HepG2 (cell line): ENCODE data around the gene NPHS1. TPM values are rescaled to one million over a fixed set of nuclear protein-coding genes. Genes with fewer than 3 reads are reported as not detected.

ENCODE experiments used
- ATAC-seq: fragments of 200-7000 bp; cut with Tn5 transposase; 3 replicates; pipeline ENCODE4 v1.9.1; 2020; ENCODE audit warnings: mild to moderate bottlenecking, moderate library complexity
- BruUV-seq: library from RNA; stranded (reverse); fragments of 400-500 nt; replicated peaks from 2 replicates; lab custom pipeline; 2021; lab: Mats Ljungman, UMichigan
- CTCF ChIA-PET: fragments of 300-600 bp; formaldehyde crosslinking; extraction: SDS; loops from one replicate; lab custom pipeline; 2021; ENCODE audit warnings: low total read pairs, inconsistent platforms, low intra/inter-chr PET ratio; lab: Yijun Ruan, JAX
- POLR2A ChIA-PET: fragments of 350-600 bp; sonication (Branson Sonifier 250); formaldehyde crosslinking; loops from one replicate; lab custom pipeline; 2020; ENCODE audit warnings: antibody characterized with exemption, inconsistent platforms; lab: Yijun Ruan, JAX
- DNase-seq: peaks from one replicate; pipeline ENCODE4 v3.0.0-alpha.2; 2015; ENCODE audit warnings: low spot score
- FAIRE-seq: peaks from 3 replicates; lab custom pipeline; 2011; peaks lifted over from hg19 to GRCh38; lab: Jason Lieb, UNC
- H2AFZ ChIP-seq: one replicate; pipeline ENCODE4 v1.6.1; 2011; ENCODE audit warnings: low read length, inconsistent platforms
- H3K27ac ChIP-seq: fragments of 300-600 bp; 3 replicates; pipeline ENCODE4 v1.8.0; 2011; ENCODE audit warnings: mixed run types, mild to moderate bottlenecking, mixed read lengths, low read length, inconsistent platforms; ENCODE audit not compliant: insufficient read depth; ENCODE audit errors: extremely low read length
- H3K27me3 ChIP-seq, 2 experiments: fragments of 200-600 bp in 1 of 2; 2 replicates in 1 of 2; 3 replicates in 1 of 2; pipeline versions ENCODE4 v1.6.0 to v1.8.0; 2011; ENCODE audit warnings: low read length in 2 of 2, mild to moderate bottlenecking in 2 of 2, moderate library complexity in 2 of 2, inconsistent platforms in 1 of 2; ENCODE audit not compliant: insufficient read depth in 2 of 2, control insufficient read depth in 1 of 2
- H3K36me3 ChIP-seq, 2 experiments: fragments of 200-600 bp in 1 of 2; replicated peaks in 1 of 2; 2 replicates in 1 of 2; 3 replicates in 1 of 2; pipeline versions ENCODE4 v1.5.1 to v1.8.0; 2011; ENCODE audit warnings: low read length in 2 of 2, inconsistent platforms in 1 of 2; ENCODE audit not compliant: insufficient read depth in 2 of 2, control insufficient read depth in 1 of 2
- H3K4me1 ChIP-seq: 2 replicates; pipeline ENCODE4 v1.5.1; 2012; ENCODE audit warnings: low read length, inconsistent platforms; ENCODE audit not compliant: insufficient read depth
- H3K4me2 ChIP-seq: 2 replicates; pipeline ENCODE4 v1.6.0; 2011; ENCODE audit warnings: low read depth, low read length, inconsistent platforms
- H3K4me3 ChIP-seq, 3 experiments: fragments of 200-600 bp in 1 of 3; sonication (generic), shearing (Covaris generic) in 1 of 3; replicated peaks in 1 of 3; 2 replicates each; pipeline ENCODE4 v1.5.1; 2011 to 2016; ENCODE audit warnings: low read length in 3 of 3, inconsistent platforms in 2 of 3, low read depth in 2 of 3, mild to moderate bottlenecking in 2 of 3, control low read depth in 1 of 3, mixed read lengths in 1 of 3; ENCODE audit not compliant: insufficient read depth in 1 of 3
- H3K79me2 ChIP-seq: one replicate; pipeline ENCODE4 v1.6.1; 2011; ENCODE audit warnings: low read length, inconsistent platforms; ENCODE audit not compliant: insufficient read depth
- H3K9ac ChIP-seq: 2 replicates; pipeline ENCODE4 v1.6.0; 2011; ENCODE audit warnings: mild to moderate bottlenecking, low read depth, low read length, inconsistent platforms; ENCODE audit not compliant: insufficient read depth
- H3K9me3 ChIP-seq: 2 replicates; pipeline ENCODE4 v1.5.1; 2012; ENCODE audit warnings: mild to moderate bottlenecking, low read length
- H4K20me1 ChIP-seq: 2 replicates; pipeline ENCODE4 v1.6.0; 2011; ENCODE audit warnings: inconsistent platforms, mild to moderate bottlenecking, low read length, moderate library complexity; ENCODE audit not compliant: insufficient read depth
- ASH2L ChIP-seq: fragments of 300-600, 200-600 bp; sonication (generic); IDR thresholded peaks from 2 replicates; pipeline ENCODE4 v1.7.0; 2017; ENCODE audit warnings: low read depth, mild to moderate bottlenecking, moderate library complexity, mixed read lengths, low read length; ENCODE audit not compliant: insufficient read length
- FOXP1 ChIP-seq, 2 experiments: fragments of 450-650 bp in 1 of 2; IDR thresholded peaks; 2 replicates each; pipeline ENCODE4 v1.6.1; 2017 to 2018; ENCODE audit warnings: antibody characterized with exemption in 1 of 2
- NAIF1 ChIP-seq: sonication (generic); formaldehyde crosslinking; IDR thresholded peaks from 2 replicates; pipeline ENCODE4 v1.5.0; 2020; ENCODE audit warnings: mild to moderate bottlenecking, missing genetic modification reagents, borderline replicate concordance
- NR3C1 ChIP-seq: sonication (generic); formaldehyde crosslinking; IDR thresholded peaks from 2 replicates; pipeline ENCODE4 v1.4.0; 2020; ENCODE audit warnings: missing genetic modification reagents
- SMARCE1 ChIP-seq: fragments of 450-650 bp; IDR thresholded peaks from 2 replicates; pipeline ENCODE4 v1.6.1; 2017; ENCODE audit warnings: borderline replicate concordance
- ZC3H13 ChIP-seq: sonication (generic); formaldehyde crosslinking; IDR thresholded peaks from 2 replicates; pipeline ENCODE4 v1.8.1; 2023; ENCODE audit warnings: mild to moderate bottlenecking, missing genetic modification reagents, moderate library complexity
- ZNF724P ChIP-seq: sonication (generic); formaldehyde crosslinking; IDR thresholded peaks from 2 replicates; pipeline ENCODE4 v1.8.0; 2022; ENCODE audit warnings: missing genetic modification reagents, borderline replicate concordance
- WGBS: methylation state at CpG from one replicate; pipeline ENCODE4 v1.1.6; 2017; ENCODE audit warnings: low lambda C conversion rate; 5-methylcytosine and 5-hydroxymethylcytosine counted together
- in situ Hi-C: cut with HindIII; loops from 2 replicates; pipeline ENCODE4 v1.10.0; 2017; ENCODE audit warnings: low pct_unique_long_range_greater_than_20kb; ENCODE audit not compliant: extremely low pct_ligation_motif_present
- intact Hi-C: fragments of 100-400 bp; cut with micrococcal nuclease; formaldehyde crosslinking; loops from one replicate; pipeline ENCODE4 v1.10.0; 2022; ENCODE audit not compliant: unreplicated experiment
- polyA plus RNA-seq, 8 experiments: library from polyadenylated mRNA; depleted of rRNA in 3 of 8; stranded (reverse) in 7 of 8; unstranded in 1 of 8; fragments of >200 nt; fragmentation: Illumina TruSeq in 4 of 8; extraction: Trizol in 4 of 8; gene quantifications; 2 replicates each; pipeline versions ENCODE4 v1.2.1 to v1.2.3, GENCODE V29; 2011 to 2016; ENCODE audit warnings: low read depth in 4 of 8, missing spikeins in 1 of 8, mixed read lengths in 1 of 8; ENCODE audit not compliant: insufficient read depth in 1 of 8
- total RNA-seq, 5 experiments: library from RNA; depleted of rRNA; stranded (reverse); fragments of >200 nt; fragmentation: Illumina TruSeq; extraction: Trizol; gene quantifications; 2 replicates each; pipeline ENCODE4 v1.2.3, GENCODE V29; 2016; ENCODE audit warnings: low read depth in 1 of 5
- TF ChIP-seq, protein P1 (sequence below): IDR thresholded peaks from 2 replicates; pipeline ENCODE4 v1.6.1; 2016; ENCODE audit warnings: mild to moderate bottlenecking
- TF ChIP-seq, protein P2 (sequence below): IDR thresholded peaks from 2 replicates; pipeline ENCODE4 v1.6.1; 2012; ENCODE audit warnings: low read depth, low read length, improper control_type of control experiment
- TF ChIP-seq, protein P3 (sequence below): IDR thresholded peaks from 2 replicates; pipeline ENCODE4 v1.6.1; 2016; ENCODE audit warnings: missing compliant biosample characterization, missing genetic modification reagents, borderline replicate concordance
- TF ChIP-seq, protein P4 (sequence below): IDR thresholded peaks from 2 replicates; pipeline ENCODE4 v1.6.1; 2016; ENCODE audit warnings: missing compliant biosample characterization, missing genetic modification reagents, borderline replicate concordance

NPHS1 gene
- total and polyA plus RNA-seq, 2 of the 13 experiments (the other 11 are each of a cell fraction or from before 2014, with no cell fraction given), result not detected

DNA sequence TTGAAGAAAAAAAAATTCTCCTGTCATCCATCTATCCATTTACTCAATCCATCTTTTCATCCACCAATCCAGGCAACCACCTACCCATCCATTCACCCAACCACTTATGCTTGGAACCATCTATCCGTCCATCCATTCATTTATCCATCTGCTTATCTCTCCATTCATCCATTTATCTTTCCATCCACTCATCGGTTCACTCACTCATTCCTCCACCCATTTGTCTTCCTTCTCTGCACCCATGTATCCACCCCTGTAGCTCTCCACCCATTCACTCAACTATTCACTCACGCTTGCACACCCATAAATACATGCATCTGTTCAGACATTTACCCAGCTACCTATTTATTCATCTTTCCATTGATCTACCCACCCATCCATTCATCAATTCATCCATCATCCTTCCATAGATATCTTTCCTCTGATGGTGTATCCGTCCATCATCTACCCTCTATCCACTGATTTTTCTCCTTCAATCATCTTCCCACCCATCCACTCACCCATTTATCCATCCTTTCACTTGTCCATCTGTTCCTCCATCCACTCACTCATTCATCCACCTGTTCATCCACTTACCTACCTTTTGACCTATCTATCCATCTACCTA is 9.5 kb downstream of the NPHS1 start:
- peaks cover 27% of the 10 kb centered on the region for H3K4me1 ChIP-seq
- no peaks in the 10 kb centered on the region for H3K9me3 ChIP-seq
- no peaks in the 10 kb centered on the region for H3K79me2 ChIP-seq
- no peak overlapping the region for H3K27ac ChIP-seq
- intact Hi-C loops (no loop called here), in situ Hi-C loops (no loop called here)
- no peaks in the 10 kb centered on the region for H4K20me1 ChIP-seq
- H3K27me3 ChIP-seq, result peaks cover 0 to 21% of the 10 kb centered on the region in 2 experiments; a peak in 4 of 5 replicates
- 34% methylated on average over 4 of the region's 4 CpGs for WGBS
- FAIRE-seq (no peak), ATAC-seq (no peak), DNase-seq (no peak)
- CTCF ChIA-PET, result no interaction called here
- POLR2A ChIA-PET, result no interaction called here
- BruUV-seq, result no TSS peak
- no peak overlapping the region for H3K4me2 ChIP-seq
- no peak for TF ChIP-seq ASH2L
- 0 out of 2 replicates have a peak, but pooled peaks have one; percentile 4 for TF ChIP-seq FOXP1 (IDR thresholded peaks at IDR 0.05)
- TF ChIP-seq FOXP1 (CRISPR knock-in tag; IDR thresholded peaks at IDR 0.05), result no peak
- H3K4me3 ChIP-seq, result no peak overlapping the region
- H3K9ac ChIP-seq, result no peak overlapping the region
- no peaks in the 10 kb centered on the region for H3K36me3 ChIP-seq
- no peak overlapping the region for H2AFZ ChIP-seq

DNA sequence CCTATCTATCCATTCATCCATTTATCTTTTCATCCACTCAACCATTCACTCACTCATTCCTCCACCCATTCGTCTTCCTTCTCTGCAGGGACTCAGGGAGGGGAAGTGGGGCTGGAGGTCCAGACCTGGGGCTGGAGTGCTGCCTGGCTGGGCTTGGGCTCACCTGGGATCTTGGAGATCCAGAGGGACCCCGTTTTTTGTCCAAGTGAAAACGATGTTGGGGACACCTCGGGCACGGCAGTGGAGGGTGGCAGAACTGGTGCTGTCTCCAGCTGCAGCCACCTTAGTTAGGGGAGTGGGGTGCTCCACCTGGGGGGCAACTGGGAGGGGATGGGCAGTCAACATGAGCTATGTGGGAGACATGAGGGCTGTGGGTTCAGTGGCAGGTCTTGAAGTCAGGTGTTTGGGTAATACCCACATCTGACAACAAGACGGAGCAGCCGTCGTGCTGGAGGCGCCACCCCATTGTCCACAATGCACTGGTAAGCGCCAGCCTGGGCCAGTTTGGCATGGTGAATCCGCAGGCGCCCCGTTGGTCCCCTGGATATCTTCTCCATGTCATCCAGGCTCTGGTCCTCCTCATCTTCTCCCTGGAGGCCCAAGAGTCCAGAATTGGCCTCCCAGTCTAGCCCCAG is 10.2 kb downstream of the NPHS1 start:
- Histone ChIP-seq H3K27me3 (peaks cover 0 to 19% of the 10 kb centered on the region in 2 experiments; a peak in 4 of 5 replicates), H3K4me1 (peaks cover 27% of the 10 kb centered on the region), H3K9ac (no peak overlapping the region), H3K79me2 (no peaks in the 10 kb centered on the region), H3K9me3 (no peaks in the 10 kb centered on the region), H2AFZ (no peak overlapping the region), H3K27ac (no peak overlapping the region), H3K4me3 (no peak overlapping the region), H3K36me3 (no peaks in the 10 kb centered on the region), H3K4me2 (no peak overlapping the region), H4K20me1 (no peaks in the 10 kb centered on the region)
- FAIRE-seq (no peak), DNase-seq (no peak), ATAC-seq (no peak)
- in situ Hi-C loops, result no loop called here
- TF ChIP-seq SMARCE1 (no peak), ZNF724P (CRISPR knock-in tag) (no peak), ZC3H13 (CRISPR knock-in tag) (no peak), NAIF1 (no peak), NR3C1 (CRISPR knock-in tag) (no peak)
- TF ChIP-seq, protein P1, sequence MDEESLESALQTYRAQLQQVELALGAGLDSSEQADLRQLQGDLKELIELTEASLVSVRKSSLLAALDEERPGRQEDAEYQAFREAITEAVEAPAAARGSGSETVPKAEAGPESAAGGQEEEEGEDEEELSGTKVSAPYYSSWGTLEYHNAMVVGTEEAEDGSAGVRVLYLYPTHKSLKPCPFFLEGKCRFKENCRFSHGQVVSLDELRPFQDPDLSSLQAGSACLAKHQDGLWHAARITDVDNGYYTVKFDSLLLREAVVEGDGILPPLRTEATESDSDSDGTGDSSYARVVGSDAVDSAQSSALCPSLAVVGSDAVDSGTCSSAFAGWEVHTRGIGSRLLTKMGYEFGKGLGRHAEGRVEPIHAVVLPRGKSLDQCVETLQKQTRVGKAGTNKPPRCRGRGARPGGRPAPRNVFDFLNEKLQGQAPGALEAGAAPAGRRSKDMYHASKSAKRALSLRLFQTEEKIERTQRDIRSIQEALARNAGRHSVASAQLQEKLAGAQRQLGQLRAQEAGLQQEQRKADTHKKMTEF (CRISPR knock-in tag), result no peak
- TF ChIP-seq, protein P2, sequence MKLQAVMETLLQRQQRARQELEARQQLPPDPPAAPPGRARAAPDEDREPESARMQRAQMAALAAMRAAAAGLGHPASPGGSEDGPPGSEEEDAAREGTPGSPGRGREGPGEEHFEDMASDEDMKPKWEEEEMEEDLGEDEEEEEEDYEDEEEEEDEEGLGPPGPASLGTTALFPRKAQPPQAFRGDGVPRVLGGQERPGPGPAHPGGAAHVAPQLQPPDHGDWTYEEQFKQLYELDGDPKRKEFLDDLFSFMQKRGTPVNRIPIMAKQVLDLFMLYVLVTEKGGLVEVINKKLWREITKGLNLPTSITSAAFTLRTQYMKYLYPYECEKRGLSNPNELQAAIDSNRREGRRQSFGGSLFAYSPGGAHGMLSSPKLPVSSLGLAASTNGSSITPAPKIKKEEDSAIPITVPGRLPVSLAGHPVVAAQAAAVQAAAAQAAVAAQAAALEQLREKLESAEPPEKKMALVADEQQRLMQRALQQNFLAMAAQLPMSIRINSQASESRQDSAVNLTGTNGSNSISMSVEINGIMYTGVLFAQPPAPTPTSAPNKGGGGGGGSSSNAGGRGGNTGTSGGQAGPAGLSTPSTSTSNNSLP, result no peak
- TF ChIP-seq, protein P3, sequence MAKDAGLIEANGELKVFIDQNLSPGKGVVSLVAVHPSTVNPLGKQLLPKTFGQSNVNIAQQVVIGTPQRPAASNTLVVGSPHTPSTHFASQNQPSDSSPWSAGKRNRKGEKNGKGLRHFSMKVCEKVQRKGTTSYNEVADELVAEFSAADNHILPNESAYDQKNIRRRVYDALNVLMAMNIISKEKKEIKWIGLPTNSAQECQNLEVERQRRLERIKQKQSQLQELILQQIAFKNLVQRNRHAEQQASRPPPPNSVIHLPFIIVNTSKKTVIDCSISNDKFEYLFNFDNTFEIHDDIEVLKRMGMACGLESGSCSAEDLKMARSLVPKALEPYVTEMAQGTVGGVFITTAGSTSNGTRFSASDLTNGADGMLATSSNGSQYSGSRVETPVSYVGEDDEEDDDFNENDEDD (CRISPR knock-in tag), result no peak
- TF ChIP-seq, protein P4, sequence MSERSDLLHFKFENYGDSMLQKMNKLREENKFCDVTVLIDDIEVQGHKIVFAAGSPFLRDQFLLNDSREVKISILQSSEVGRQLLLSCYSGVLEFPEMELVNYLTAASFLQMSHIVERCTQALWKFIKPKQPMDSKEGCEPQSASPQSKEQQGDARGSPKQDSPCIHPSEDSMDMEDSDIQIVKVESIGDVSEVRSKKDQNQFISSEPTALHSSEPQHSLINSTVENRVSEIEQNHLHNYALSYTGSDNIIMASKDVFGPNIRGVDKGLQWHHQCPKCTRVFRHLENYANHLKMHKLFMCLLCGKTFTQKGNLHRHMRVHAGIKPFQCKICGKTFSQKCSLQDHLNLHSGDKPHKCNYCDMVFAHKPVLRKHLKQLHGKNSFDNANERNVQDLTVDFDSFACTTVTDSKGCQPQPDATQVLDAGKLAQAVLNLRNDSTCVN (CRISPR knock-in tag), result no peak
- no TSS peak for BruUV-seq
- ChIA-PET CTCF (no interaction called here), POLR2A (no interaction called here)
- 38% methylated on average over 4 of the region's 13 CpGs for WGBS
- intact Hi-C loops, result no loop called here
